SK-N-MC (cell line): ENCODE measurements around the gene GTF2IRD1.

ENCODE experiments used
- EZH2 ChIP-seq: fragments of 200-600 bp; sonication (generic); IDR thresholded peaks from one replicate; pipeline ENCODE4 v1.6.1; 2017; ENCODE audit warnings: antibody characterized with exemption
- POLR2AphosphoS5 ChIP-seq: IDR thresholded peaks from 2 replicates; pipeline ENCODE4 v1.6.1; 2012; ENCODE audit warnings: mild to moderate bottlenecking, low read depth, low read length, borderline replicate concordance

DNA sequence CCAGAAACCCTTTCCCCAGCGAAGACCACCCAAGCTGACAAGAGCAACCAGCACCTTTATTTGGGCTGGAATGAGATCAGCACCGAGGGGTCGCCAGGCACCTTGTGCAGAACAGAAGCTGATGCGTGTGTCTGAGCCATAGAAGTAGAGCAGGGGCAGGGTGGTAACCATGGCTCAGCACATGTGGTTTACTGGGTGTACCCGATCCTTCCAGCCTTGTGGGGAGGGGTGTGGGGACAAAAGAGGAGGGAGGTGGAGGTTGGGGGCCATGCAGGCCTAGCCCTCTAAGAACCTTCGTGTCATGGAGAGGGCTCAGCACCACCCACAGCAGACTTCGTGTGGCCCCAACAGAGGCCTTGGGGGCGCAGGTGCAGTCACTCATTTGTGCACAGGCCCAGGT, 119.8 kb downstream of the GTF2IRD1 start:
- no peak for TF ChIP-seq POLR2AphosphoS5
- TF ChIP-seq EZH2, result no peak
